DMS153 (cell line): ENCODE results near the gene AIRE.

Experiments
- DNase-seq: peaks from one replicate; lab custom pipeline; 2025; lab: John Stamatoyannopoulos, UW

The AIRE gene

DNA sequence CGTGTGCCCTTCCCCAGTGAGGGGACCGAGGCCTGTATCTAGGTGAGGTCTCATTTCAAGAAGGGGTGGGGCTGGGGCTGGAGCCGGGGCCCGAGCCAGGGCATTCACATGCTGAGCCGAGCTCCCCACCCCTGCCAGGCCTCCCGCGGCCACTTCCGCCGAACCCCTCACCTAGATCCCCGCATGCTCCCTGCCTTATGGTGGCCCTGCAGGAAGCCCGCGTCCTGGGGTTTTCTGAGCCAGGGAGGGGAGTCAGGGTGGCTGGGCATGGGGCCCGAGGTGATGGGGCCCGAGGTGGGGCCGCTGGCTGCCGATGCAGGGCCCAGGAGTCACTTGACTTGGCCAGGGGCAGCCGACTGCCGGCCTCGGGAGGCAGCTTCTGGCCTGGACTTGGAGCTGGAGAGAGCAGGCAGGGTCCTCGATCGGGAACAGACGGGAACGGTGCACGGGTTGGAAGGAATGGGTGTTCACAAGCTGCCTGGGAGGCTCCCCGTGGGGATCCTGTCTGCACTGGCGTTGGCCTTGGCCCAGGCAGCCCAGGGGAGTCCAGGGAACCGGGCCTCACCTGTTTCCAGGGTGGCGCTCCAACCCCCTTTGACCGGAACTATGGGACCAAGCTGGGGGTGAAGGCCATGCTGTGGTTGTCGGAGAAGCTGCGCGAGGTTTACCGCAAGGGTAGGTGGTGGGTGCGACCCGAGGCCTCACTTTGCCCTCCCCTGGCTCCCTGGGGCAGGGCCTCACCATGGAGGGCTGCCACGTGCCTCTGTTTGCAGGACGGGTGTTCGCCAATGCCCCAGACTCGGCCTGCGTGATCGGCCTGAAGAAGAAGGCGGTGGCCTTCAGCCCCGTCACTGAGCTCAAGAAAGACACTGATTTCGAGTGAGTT, 40.0 kb downstream of the AIRE start:
- no peak for DNase-seq

DNA sequence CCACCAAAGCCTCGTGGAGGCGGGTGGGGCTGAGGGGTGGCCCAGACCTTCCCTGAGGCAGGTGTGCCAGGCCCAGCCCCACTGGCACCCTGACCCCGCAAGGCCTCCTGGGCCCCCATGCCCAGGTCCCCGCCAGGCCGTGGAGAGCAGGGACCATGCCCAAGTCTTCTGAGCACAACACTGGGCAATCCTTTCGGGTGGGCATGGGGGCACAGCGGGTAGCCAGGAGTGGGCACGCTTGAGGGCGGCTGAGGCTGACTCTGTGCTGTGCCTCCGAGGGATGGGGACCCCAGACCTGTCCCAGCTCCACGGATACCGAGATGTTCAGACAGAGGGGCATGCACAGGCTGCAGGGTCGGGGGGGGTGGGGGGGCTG, 40.6 kb downstream of the AIRE start:
- DNase-seq, result no peak

DNA sequence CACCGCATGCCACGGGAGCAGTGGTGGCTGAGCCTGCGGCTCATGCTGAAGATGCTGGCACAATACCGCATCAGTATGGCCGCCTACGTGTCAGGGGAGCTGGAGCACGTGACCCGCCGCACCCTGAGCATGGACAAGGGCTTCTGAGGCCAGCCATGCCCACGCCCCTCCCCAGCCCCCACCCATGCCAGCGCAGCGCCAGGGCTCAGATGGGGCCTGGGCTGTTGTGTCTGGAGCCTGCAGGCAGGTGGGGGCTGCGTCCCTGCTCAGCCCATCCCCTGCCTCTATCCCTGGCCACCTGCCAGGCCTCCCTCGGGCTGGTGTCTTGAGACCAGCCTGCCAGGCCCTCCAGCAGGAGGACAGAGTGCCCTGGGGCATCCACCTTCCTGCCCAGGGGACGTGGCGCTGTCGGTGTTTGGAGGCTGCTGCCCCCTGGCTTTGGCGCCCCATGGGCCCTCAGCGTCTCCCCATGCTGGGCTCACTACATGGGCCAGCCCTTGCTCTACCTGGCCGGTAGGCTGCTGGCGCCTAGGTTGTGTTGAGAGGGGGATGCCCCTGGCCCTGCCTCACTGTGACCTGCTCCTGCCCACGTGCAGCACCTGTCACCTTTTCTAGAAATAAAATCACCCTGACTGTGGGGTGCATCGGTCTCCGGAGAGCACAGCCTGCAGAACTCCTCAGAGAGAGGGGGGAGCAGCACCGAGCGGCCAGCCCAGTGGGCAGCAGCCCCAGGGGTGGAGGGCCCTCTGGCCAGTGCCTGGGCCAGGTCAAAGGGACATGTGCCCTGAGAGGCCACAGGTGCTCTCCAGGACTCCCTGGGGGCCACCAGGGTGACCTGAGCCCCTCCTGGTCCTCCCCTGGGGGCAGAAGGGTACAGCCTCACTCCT, 41.3 kb downstream of the AIRE start:
- DNase-seq, result no peak

DNA sequence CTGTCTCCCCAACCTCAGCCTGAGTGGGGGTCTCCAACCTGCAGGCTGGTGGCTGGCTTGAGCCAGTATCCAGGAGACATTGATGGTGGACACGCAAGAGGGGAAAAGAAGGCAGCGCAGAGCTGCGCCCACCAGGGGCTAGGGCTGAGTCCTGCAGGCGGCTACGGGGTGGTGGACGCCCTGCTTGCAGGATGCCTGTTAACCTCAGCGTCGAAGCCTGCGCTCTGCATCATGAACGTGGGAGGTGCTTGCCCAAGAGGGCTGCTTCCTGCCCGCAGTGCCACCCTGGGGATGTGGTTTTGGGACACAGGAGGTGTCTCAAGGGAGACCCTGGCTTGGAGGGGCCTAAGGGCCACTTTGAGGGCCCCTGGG, 41.9 kb downstream of the AIRE start:
- no peak for DNase-seq

DNA sequence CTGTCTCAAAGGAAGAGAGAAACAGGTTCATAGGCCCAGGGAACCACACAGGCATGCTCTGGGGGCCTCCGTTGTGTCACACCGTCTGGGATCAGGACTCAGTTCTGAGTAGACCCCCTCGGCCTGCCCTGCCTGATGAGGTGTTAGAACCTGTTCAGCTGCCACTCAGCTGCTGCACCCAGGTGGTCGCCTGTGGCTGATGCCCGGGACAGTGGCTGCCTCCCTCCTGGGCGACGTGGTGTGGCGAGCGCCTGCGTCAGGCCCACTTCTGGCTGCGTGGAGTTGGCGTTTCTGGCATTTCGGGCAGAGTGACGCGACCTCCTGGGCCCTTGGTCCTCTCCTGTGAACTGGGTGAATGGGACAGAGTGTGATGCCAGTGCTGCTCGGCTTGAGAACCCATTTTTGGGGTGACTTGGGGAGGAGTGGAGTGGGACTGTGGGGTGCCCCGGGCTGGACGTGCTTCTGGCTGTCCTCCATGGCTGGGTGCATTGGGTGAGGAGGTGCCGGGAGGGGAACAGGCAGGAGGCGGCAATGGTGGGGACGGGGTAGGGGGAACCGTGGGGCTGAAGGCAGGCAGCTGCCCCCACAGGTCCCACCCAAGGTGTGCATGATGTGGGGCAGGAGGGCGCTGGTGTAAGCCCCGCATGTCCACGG, 42.7 kb downstream of the AIRE start:
- DNase-seq, result no peak

GRCh38 chr21:44329086-44329889, 43.6 kb downstream of the AIRE start:
- no peak for DNase-seq

DNA sequence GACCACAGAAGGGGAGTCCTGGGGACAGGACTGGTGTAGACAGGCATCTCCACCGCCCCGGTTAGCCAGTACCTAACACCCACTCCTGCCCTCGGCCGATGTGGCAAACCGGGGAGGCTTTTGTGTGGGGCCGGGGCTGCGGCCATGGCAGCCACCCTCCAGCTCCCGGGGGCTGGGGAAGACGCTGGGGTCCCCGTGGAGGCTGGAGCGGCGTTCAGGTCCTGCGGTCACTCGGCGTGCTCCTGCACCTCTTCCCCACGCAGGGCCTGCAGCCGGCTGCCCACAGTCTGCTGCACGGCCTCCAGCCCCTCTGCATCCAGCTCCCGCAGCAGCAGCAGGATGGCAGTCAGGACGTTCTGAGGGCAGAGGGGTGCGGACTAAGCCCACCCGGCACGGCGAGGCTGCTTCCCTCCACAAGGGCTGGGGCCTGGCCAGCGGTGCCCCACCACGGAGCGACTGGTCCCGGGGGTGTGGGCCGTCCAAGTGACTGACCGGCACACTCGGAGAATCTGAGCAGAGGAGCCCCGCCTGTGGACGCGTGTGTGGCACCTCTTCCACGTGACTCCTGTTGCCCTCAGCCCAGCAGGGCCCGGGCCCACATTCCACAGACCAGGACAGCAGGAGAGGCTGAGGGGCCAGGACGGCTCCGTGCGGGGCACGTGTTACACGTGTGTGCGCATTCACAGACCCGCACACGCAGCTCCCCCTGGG, 44.5 kb downstream of the AIRE start:
- DNase-seq, result no peak

DNA sequence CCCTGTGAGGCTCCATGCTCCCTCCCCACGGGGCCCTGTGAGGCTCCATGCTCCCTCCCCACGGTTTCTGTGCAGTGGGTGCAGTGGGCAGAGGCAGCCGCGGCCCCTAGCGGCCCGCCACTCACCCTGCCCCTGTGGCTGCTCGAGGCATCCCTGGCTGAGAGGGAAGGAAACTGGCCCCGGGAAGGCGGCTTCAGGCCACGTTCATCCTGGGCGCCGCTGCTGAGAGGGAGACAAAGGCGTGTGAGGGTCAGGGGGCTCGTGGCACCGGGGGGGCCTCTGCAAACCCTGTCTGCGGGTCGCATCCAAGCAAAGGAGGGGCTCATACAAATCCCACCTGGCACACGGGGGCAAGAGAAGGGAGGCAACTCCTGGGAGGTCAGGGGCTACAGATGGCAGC, 45.0 kb downstream of the AIRE start:
- no peak for DNase-seq

DNA sequence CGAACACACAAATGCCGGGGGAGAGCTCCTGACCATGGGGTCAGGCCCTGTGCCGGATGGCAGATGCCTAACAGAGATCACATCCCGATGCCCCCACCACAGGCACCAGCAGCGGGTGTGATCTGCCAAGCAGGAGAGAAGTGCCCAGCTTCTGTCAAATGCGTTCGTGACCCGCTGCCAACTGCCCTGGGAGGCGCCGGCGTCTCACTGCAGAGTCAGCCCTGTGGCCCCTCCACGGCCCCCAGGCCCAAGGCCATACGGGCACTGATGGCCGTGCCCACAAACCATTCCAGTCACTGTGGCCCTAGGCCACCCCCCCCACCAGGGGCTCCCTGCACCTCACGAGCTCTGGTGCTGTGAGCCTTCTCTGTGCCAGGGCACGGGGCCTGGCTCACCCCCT, 45.5 kb downstream of the AIRE start:
- DNase-seq, result no peak

GRCh38 chr21:44331650-44332307, 46.1 kb downstream of the AIRE start:
- DNase-seq, result no peak

DNA sequence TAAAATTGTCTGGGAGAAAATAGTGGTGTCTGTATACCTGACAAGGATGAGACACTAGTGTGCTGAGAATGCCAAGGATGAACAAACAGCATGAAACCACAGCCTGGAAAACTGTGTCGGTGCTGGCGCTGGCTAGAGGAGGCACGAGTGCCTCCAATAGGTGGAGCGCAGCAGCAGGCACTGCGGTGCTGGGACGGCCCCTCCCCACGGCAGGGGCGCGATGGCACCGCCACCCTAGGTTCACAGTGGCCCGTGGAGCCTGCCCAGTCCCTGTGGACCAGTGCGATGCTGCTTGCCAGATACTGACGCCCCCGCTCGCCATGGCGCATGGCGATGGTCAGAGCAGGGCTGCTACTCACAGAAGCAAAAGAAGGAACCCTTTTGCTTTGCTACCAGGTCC, 46.7 kb downstream of the AIRE start:
- DNase-seq, result no peak

GRCh38 chr21:44332965-44333364, 47.3 kb downstream of the AIRE start:
- no peak for DNase-seq

DNA sequence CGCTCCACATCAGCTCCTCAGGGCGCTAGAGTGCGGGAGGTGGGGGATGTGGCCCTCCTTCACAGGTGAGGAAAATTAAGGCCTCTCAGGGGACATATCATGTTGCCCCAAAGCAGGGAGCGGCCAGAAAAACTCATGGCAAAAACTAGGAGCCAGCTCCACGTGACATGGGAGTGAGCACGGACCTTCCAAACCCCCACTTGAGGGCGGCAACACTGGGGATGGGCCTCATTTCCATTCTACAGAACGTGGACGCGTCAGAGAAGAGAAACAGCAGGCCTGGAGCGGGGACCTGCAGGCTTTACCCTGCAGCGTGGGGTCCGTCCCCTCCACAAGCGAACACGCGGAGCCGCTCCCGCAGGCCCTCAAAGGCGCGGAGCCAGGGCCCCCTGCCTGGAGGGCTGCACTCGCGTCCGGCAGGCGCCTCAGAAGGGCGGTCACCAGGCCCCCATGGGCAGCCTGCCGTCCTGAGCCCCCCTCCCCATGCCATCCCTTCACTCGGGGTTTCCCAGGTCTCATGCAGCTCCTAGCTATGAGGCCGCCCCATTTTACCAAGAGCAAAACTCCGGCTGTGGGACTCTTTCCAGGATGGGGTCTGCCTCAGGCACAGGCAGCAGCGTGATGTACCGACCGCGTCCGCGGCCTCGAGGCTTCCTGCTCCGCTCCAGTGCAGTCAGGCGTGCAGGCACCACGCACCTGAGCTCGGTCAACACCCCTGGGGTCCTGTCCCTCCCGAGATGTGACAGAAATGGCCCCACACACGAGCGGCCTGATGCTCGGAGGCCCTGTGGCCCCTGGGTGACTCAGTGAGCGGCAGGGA, 48.0 kb downstream of the AIRE start:
- DNase-seq, result no peak

DNA sequence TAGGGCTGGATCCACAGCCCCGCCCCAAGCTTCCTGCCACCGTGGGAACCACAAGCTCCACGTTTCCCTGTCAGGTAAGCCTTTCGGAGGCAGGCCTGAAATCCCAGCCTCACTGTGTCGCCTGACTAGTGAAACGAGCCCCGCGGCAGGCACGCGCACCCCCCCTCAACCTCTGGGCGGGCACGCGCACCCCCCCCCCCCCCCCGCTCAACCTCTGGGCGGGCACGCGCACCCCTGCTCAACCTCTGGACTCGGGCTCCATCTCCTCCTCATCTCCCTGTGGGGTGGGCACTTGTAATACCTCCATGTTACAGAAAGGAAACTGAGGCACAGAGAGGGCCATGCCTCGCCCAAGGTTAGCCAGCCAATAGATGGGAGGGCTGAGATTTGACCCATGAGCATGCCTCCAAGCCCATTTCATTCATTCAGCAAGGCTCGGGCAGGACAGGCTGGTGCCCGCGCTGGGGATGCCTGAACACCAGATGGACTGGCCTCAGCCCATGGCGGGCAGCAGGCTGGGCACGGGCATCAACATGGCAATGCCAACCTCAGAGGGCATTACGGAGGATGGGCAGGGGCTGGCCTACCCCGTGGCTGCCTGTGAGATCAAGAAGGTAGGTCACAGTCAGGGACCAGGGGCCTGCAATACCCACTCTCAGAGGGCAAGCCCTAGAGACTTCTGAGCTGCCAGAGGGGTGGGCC, 48.8 kb downstream of the AIRE start:
- no peak for DNase-seq

- no peak for DNase-seq
These were observed 49.8 kb downstream of the AIRE start for GRCh38 chr21:44335266-44336059.

DNA sequence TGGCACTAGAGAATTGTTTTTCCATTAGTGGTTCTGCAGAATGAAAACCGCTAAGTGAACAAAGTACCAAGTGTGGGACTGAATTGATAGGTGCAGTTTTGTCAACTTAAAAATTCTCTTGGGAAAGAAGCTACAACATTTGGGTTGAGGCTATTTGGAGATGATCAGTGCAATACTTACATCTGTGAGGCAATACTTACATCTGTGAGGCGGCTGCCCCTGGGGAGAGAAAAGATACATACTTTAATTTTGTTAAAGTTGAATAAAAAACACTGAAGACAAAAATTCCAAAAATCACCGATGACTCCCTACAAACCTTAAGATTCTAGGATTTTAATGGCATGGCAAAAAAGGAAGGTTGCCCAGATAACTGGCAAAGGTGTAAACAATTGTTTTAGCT, 51.8 kb downstream of the AIRE start:
- no peak for DNase-seq

DNA sequence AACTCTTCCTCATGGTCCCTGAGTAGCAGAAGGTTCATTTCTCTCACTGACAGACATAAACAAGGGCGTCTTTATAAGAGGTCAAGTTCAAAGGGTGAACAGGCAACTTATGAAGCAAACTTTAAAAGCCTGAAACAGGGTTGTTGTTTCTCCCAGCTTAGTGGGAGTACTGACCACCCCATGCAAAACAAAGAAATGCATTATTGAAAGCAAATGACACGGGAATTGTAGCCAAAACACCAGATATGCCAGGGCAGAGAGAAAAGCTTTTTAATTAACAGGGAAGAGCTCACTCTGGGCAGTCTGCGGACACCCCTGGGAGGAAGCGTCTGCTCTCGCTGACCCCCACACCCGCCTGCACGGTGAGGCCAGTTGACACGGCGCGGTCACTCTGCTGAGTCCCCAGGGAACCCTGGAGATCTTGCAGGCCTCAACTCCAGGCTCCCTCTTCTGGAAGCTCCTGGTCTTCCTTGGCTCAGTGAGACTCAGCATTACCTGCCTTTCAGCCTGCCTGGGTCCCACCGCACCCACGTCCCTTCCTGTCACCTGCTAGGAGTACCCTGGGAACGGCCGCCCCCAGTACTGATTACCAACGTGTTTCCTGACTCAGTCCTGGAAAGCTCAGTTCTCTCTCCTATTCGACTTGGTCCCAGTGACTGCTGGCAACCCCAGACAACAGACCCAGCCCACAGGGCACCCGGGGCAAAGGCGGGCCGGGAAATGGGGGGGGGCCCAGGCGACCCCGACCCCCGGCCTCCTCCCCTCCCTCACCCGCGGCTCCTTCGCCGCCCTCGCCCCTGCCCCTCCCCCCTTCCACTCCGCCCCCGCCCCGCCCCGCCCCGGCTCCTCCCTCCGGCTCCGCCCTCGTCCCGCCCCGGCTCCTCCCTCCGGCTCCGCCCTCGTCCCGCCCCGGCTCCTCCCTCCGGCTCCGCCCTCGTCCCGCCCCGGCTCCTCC, 52.5 kb downstream of the AIRE start:
- peak; percentile 65 for DNase-seq
